Thoracic aorta (tissue), 2 donors: ENCODE measurements around the gene HOXB6. TPM values are rescaled to one million over a fixed set of nuclear protein-coding genes. Genes with fewer than 3 reads are reported as not detected.

Experiments
- ATAC-seq: fragments of 150-250 bp; one replicate; pipeline ENCODE4 v1.8.0; 2017; ENCODE audit warnings: low read depth; ENCODE audit not compliant: insufficient number of reproducible peaks, low FRiP score
- DNase-seq: peaks from one replicate; pipeline ENCODE4 v3.0.0-alpha.2; 2020; ENCODE audit warnings: low spot score
- H3K27ac ChIP-seq, 2 donors: fragments of 200-600 bp; sonication (generic); 1 replicate in 1 of 2; 2 replicates in 1 of 2; pipeline ENCODE4 v1.5.1; 2016; ENCODE audit warnings: mild to moderate bottlenecking in 2 of 2, moderate library complexity in 2 of 2
- H3K27me3 ChIP-seq: fragments of 200-600 bp; sonication (generic); replicated peaks from 2 replicates; pipeline ENCODE4 v1.6.0; 2016; ENCODE audit warnings: mild to moderate bottlenecking; ENCODE audit not compliant: insufficient read depth
- H3K36me3 ChIP-seq: fragments of 200-600 bp; sonication (generic); one replicate; pipeline ENCODE4 v1.5.1; 2016
- H3K4me1 ChIP-seq, 2 donors: fragments of 200-600 bp; sonication (generic); 1 replicate in 1 of 2; 2 replicates in 1 of 2; pipeline versions ENCODE4 v1.5.1 to v1.6.0; 2016; ENCODE audit warnings: low read depth in 2 of 2, mild to moderate bottlenecking in 1 of 2; ENCODE audit not compliant: control insufficient read depth in 1 of 2
- H3K4me3 ChIP-seq: fragments of 200-600 bp; sonication (generic); 2 replicates; pipeline ENCODE4 v1.5.1; 2016; ENCODE audit warnings: mild to moderate bottlenecking
- H3K9me3 ChIP-seq: fragments of 200-600 bp; sonication (generic); 2 replicates; pipeline ENCODE4 v1.5.1; 2016
- CTCF ChIP-seq: fragments of 200-600 bp; sonication (generic); IDR thresholded peaks from one replicate; pipeline ENCODE4 v1.5.1; 2019; ENCODE audit warnings: antibody characterized with exemption
- total RNA-seq, 2 donors: library from RNA; depleted of rRNA; stranded (reverse); fragments of >200 nt; gene quantifications; one replicate each; pipeline versions ENCODE4 v1.1.0 to v1.2.3, GENCODE V29; 2016

The HOXB6 gene
- total RNA-seq, 2 donors from 2014 or later = 4.2 to 9.9 TPM

GRCh38 chr17:48559840-48560817 lies 44.7 kb downstream of the HOXB6 start:
- Histone ChIP-seq H3K4me3 (peak overlapping the region; percentile 34), H3K27me3 (no peaks in the 10 kb centered on the region), H3K27ac (peak overlapping the region; percentile 52 to 96), H3K36me3 (no peaks in the 10 kb centered on the region), H3K9me3 (no peaks in the 10 kb centered on the region), H3K4me1 (peaks cover 32 to 92% of the 10 kb centered on the region in 2 donors)
- no peak for TF ChIP-seq CTCF
- DNase-seq (no peak), ATAC-seq (no peak)

- Histone ChIP-seq H3K27me3 (no peaks in the 10 kb centered on the region), H3K27ac (peak overlapping the region; percentile 50 to 96), H3K9me3 (no peaks in the 10 kb centered on the region), H3K4me1 (peaks cover 31 to 85% of the 10 kb centered on the region in 2 donors), H3K36me3 (no peaks in the 10 kb centered on the region), H3K4me3 (peak overlapping the region; percentile 34)
- no peak for DNase-seq
- TF ChIP-seq CTCF = no peak
- no peak for ATAC-seq
These were observed 45.5 kb downstream of the HOXB6 start for GRCh38 chr17:48559122-48559839.

GRCh38 chr17:48558831-48559121 lies 46.0 kb downstream of the HOXB6 start:
- peak overlapping the region; percentile 81 to 96 for H3K27ac ChIP-seq
- no peaks in the 10 kb centered on the region for H3K36me3 ChIP-seq
- DNase-seq = no peak
- TF ChIP-seq CTCF = no peak
- no peaks in the 10 kb centered on the region for H3K27me3 ChIP-seq
- peaks cover 34 to 85% of the 10 kb centered on the region in 2 donors for H3K4me1 ChIP-seq
- no peaks in the 10 kb centered on the region for H3K9me3 ChIP-seq
- no peak overlapping the region for H3K4me3 ChIP-seq
- no peak for ATAC-seq

- Histone ChIP-seq H3K4me1 (peaks cover 33 to 84% of the 10 kb centered on the region in 2 donors), H3K4me3 (peak overlapping the region; percentile 7), H3K36me3 (no peaks in the 10 kb centered on the region), H3K27ac (peak overlapping the region; percentile 81 to 96), H3K27me3 (no peaks in the 10 kb centered on the region), H3K9me3 (no peaks in the 10 kb centered on the region)
- TF ChIP-seq CTCF = no peak
- no peak for ATAC-seq
- no peak for DNase-seq
These were observed 46.5 kb downstream of the HOXB6 start for GRCh38 chr17:48558057-48558830.
